GM06990 (cell line): ENCODE results near the gene TNS1.

Source experiments
- DNase-seq: peaks from one replicate; pipeline ENCODE4 v3.0.0-alpha.2; 2011; ENCODE audit not compliant: insufficient read length; ENCODE audit errors: extremely low read depth
- H3K27me3 ChIP-seq: replicated peaks from 2 replicates; pipeline ENCODE4 v1.6.0; 2011; ENCODE audit warnings: low read length; ENCODE audit not compliant: control insufficient read depth, insufficient read depth
- H3K36me3 ChIP-seq: 2 replicates; pipeline ENCODE4 v1.5.1; 2011; ENCODE audit warnings: low read length; ENCODE audit not compliant: control insufficient read depth, insufficient read depth
- H3K4me3 ChIP-seq: replicated peaks from 2 replicates; pipeline ENCODE4 v1.5.1; 2011; ENCODE audit warnings: low read depth, mild to moderate bottlenecking, control low read depth, low read length
- TF ChIP-seq, protein P1 (sequence below): IDR thresholded peaks from 2 replicates; pipeline ENCODE4 v1.5.1; 2011; ENCODE audit warnings: low read length, control low read depth, mild to moderate bottlenecking, inconsistent platforms; ENCODE audit not compliant: insufficient read depth, poor library complexity, severe bottlenecking

The TNS1 gene

GRCh38 chr2:217893440-217893839 lies 109.4 kb downstream of the TNS1 start:
- no peak overlapping the region for H3K4me3 ChIP-seq
- H3K36me3 ChIP-seq: no peaks in the 10 kb centered on the region
- TF ChIP-seq, protein P1, sequence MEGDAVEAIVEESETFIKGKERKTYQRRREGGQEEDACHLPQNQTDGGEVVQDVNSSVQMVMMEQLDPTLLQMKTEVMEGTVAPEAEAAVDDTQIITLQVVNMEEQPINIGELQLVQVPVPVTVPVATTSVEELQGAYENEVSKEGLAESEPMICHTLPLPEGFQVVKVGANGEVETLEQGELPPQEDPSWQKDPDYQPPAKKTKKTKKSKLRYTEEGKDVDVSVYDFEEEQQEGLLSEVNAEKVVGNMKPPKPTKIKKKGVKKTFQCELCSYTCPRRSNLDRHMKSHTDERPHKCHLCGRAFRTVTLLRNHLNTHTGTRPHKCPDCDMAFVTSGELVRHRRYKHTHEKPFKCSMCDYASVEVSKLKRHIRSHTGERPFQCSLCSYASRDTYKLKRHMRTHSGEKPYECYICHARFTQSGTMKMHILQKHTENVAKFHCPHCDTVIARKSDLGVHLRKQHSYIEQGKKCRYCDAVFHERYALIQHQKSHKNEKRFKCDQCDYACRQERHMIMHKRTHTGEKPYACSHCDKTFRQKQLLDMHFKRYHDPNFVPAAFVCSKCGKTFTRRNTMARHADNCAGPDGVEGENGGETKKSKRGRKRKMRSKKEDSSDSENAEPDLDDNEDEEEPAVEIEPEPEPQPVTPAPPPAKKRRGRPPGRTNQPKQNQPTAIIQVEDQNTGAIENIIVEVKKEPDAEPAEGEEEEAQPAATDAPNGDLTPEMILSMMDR: no peak
- DNase-seq: no peak
- peaks cover 2% of the 10 kb centered on the region; the same call in 1 of the 2 replicates for H3K27me3 ChIP-seq

- no peak for DNase-seq
- no peak overlapping the region for H3K4me3 ChIP-seq
- TF ChIP-seq, protein P1: no peak
- H3K27me3 ChIP-seq: peaks cover 2% of the 10 kb centered on the region; the same call in 1 of the 2 replicates
- H3K36me3 ChIP-seq: no peaks in the 10 kb centered on the region
Measured at GRCh38 chr2:217892560-217892959, 110.2 kb downstream of the TNS1 start.

- no peaks in the 10 kb centered on the region for H3K36me3 ChIP-seq
- DNase-seq: no peak
Measured at GRCh38 chr2:217890445-217890844, 112.3 kb downstream of the TNS1 start.

DNA sequence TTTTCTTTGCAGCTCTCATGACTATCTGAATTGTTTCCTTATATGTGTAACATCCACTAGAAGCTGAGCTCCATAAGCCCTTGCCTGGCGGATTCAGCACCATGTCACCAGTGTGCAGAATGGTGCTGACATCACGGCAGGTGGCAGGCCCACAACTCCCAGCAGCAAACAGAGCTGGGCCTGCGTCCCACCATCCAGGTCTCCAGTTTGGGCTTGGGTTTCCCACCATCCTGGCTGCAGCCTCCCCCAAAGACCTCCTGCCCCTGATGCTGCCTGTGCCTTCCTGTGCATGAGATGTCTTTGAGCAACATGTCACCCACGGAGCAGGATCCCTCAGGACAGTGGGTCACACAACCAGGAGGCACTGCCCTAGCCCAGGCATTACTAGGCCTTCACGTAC lies 113.1 kb downstream of the TNS1 start:
- DNase-seq: no peak
- no peaks in the 10 kb centered on the region for H3K36me3 ChIP-seq
- TF ChIP-seq, protein P1: no peak
- no peak overlapping the region for H3K4me3 ChIP-seq
- H3K27me3 ChIP-seq: peaks cover 2% of the 10 kb centered on the region

More at GRCh38 chr2:217890445-217890844, 112.3 kb downstream of the TNS1 start:
- no peak overlapping the region for H3K4me3 ChIP-seq
- TF ChIP-seq, protein P1: no peak
- peaks cover 2% of the 10 kb centered on the region; the same call in 1 of the 2 replicates for H3K27me3 ChIP-seq

DNA sequence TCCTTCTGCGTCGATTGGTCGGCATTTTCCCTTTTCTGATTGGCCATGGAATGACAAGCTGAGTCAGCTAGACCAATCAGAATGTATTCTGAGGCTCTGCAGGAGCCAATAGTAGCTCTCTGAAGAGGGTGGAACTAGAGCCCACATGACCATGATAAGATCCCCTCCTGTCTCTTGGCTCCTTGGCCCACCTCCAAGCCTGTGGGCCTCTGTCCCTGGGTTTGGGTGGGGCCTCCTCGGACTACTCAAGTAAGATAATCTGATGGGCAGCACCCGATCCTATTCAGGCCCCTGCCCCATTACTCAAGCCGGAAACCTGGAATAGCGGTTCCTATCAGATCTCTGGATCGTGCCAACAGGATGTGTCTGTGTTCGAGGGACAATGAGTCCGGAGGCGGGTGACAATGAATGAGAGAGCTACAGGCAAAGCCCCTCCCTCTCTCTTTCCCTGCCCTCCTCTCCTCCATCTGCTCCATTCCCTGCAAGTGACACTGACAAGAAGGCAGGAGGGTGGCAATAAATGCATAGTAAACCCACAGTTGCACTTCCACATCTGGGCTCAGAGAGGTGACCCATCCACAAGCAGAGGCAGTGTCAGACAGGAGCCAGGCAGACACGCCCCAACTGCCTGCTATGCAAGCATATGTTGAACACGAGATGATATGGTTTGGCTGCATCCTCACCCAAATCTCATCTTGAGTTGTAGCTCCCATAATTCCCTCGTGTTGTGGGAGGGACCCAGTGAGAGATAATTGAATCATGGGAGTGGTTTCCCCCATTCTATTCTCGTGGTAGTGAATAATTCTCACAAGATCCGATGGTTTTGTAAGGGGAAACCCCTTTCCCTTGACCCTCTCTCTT lies 114.7 kb downstream of the TNS1 start:
- Histone ChIP-seq H3K36me3 (no peaks in the 10 kb centered on the region), H3K27me3 (peaks cover 2% of the 10 kb centered on the region), H3K4me3 (no peak overlapping the region)
- TF ChIP-seq, protein P1: no peak
- DNase-seq: no peak
